Measurements from ENCODE around the gene BBS9.

The BBS9 gene

DNA sequence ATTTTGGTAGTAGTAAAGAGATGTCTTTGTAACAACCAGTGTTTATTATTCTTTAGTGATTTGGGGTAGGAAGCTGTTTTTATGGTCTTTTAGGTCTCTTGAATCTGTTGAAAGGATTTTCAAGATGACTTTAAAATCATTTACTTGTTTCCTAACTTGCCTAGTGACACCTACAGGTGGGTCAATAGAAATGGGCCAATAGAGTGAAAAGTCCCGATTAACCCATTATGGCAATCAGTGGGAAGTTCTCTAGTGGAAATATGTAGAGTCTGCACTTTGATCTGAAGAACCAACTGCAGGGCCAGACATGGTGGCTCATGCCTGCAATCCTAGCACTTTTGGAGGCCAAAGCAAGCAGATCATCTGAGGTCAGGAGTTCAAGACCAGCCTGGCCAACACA is 401.3 kb downstream of the BBS9 start:
- TF ChIP-seq, protein P1, sequence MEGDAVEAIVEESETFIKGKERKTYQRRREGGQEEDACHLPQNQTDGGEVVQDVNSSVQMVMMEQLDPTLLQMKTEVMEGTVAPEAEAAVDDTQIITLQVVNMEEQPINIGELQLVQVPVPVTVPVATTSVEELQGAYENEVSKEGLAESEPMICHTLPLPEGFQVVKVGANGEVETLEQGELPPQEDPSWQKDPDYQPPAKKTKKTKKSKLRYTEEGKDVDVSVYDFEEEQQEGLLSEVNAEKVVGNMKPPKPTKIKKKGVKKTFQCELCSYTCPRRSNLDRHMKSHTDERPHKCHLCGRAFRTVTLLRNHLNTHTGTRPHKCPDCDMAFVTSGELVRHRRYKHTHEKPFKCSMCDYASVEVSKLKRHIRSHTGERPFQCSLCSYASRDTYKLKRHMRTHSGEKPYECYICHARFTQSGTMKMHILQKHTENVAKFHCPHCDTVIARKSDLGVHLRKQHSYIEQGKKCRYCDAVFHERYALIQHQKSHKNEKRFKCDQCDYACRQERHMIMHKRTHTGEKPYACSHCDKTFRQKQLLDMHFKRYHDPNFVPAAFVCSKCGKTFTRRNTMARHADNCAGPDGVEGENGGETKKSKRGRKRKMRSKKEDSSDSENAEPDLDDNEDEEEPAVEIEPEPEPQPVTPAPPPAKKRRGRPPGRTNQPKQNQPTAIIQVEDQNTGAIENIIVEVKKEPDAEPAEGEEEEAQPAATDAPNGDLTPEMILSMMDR (IDR thresholded peaks at IDR 0.05; ENCODE audit: control insufficient read depth, insufficient read depth, low read depth, low read length, missing control alignments) = no peak
- no peak for DNase-seq (ENCODE audit: low read depth)
- H3K4me3 ChIP-seq (ENCODE audit: control insufficient read depth, low read depth, low read length) = no peak overlapping the region

DNA sequence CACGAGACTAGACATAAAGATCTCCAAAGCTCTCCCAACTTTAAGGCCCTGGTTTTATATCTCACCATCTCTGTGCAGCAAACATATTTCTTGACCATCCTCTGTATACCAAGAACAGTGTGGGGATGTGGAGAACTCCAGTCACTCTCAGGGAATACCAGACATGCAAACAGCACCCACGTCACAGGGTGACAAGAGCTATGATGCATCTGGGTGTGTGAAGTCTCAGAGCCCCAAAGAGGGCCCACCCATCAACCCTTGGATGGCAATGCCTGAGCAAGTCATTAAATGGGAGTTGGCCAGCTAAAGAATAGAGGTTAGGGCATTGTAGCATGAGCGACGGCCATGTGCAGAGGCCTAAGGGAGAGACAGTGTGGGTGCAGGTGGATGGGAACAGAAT is 402.5 kb downstream of the BBS9 start:
- DNase-seq (ENCODE audit: low read depth) = no peak
- TF ChIP-seq, protein P1 (IDR thresholded peaks at IDR 0.05; ENCODE audit: control insufficient read depth, insufficient read depth, low read depth, low read length, missing control alignments) = no peak
- H3K4me3 ChIP-seq (ENCODE audit: control insufficient read depth, low read depth, low read length) = no peak overlapping the region

DNA sequence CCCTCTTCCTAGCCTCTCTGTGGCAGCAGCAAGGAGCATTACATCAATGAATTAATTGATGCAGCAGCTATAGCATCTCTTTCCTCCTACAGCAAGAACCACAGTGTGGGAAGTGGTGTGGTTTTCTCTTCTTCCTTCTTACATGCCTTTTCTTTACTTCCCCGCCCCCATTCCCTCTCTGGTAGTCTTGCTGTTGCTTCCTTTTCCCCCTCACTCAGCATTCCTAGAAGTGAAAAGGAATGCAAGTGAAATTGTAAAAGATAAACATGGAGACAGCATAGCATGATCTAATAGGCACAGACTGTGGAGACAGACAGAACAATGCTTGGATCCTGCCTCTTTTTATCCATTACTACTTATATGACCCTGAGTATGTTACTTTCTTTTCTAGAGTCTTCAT is 405.5 kb downstream of the BBS9 start:
- no peak overlapping the region for H3K4me3 ChIP-seq (ENCODE audit: control insufficient read depth, low read depth, low read length)
- DNase-seq (ENCODE audit: low read depth) = no peak

DNA sequence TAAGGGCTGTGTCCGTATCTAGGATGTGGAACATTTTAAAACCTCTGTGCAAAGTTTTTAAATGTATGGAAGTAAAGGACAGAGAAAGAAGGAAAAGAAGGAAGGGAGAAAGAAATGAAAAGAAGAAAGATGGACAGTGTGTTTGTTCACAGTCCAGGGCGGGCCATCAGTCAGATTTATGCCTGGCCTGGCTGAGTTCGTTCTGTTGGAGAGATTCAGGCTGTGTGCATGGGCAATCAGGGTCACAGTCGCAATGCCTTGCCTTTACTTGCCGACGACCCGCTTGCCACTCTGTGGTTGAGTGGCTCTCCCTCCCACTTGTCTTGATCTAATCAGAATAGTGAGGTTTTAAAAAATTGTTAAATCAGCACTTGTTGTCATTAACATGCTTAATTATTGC is 406.6 kb downstream of the BBS9 start:
- no peak for DNase-seq (ENCODE audit: low read depth)

More for the DNA sequence above, 405.5 kb downstream of the BBS9 start:
- TF ChIP-seq, protein P1 (IDR thresholded peaks at IDR 0.05; ENCODE audit: control insufficient read depth, insufficient read depth, low read depth, low read length, missing control alignments) = no peak

DNA sequence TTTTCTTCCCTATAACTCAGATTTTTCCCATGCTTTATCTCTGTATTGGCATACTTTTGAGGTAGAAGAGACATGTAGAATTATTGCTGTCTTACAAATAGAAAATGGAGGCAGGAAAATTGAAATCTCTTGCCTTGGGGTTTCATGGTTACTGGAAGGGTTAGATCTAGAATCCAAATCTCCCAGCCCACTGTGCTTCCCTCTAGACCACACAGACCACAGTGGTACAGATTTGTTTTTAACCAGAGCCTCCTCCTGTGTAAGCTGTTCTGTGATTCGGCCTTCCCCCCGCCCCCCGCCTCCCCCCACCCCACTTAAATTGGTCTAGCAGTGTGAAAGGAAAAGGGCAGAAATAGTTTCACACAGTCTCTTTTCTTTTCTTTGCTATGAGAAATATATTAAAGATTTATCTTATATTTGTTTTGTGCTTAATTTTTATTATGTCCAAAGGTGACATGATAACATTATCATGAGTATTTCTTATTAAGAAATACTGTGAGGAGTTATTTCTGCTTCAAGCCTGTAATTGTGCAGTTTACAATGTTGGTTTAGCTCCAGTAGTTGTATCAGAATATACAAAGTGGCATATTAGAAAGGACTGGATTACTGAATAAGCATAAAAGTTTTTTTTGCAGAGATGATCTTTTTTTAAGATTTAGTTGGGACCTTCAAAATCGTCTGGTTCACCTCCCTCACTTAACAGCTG is 407.2 kb downstream of the BBS9 start:
- DNase-seq (ENCODE audit: low read depth) = no peak
- H3K4me3 ChIP-seq (ENCODE audit: control insufficient read depth, low read depth, low read length) = no peak overlapping the region
- TF ChIP-seq, protein P1 (IDR thresholded peaks at IDR 0.05; ENCODE audit: control insufficient read depth, insufficient read depth, low read depth, low read length, missing control alignments) = no peak

More for the DNA sequence above, 406.6 kb downstream of the BBS9 start:
- H3K4me3 ChIP-seq (ENCODE audit: control insufficient read depth, low read depth, low read length) = no peak overlapping the region
- TF ChIP-seq, protein P1 (IDR thresholded peaks at IDR 0.05; ENCODE audit: control insufficient read depth, insufficient read depth, low read depth, low read length, missing control alignments) = no peak

DNA sequence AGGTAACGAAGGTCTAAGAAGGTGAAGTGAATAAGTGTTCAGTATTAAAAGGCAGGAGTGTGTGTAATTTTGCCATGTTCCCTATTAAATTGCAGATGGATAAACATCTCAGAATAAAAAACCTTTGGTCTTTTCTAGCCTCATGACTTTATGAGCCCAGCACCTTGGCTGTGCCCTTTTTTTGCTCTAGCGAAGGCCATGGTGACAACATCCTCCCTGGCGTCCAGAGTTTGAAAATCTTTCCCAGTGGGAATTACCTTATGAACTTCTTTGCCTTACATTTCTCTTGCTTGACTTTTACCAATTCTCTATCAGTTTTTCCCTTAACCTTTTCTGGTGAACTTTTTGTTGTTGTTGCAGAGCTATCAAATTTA is 407.7 kb downstream of the BBS9 start:
- TF ChIP-seq, protein P1 (IDR thresholded peaks at IDR 0.05; ENCODE audit: control insufficient read depth, insufficient read depth, low read depth, low read length, missing control alignments) = no peak
- H3K4me3 ChIP-seq (ENCODE audit: control insufficient read depth, low read depth, low read length) = no peak overlapping the region
- no peak for DNase-seq (ENCODE audit: low read depth)
